Stimulated activated CD4-positive, alpha-beta T cell treated with anti-CD3 and anti-CD28 coated beads, Interleukin-2, amount 100 ng/mL, for 24 hours (primary cell): Measurements from ENCODE around the gene RALY.
"Not testable (repeated sequence)": the region's sequence is repeated elsewhere in the genome, so short reads cannot be mapped to it uniquely, and the experiment has no call there.

Experiments
- DNase-seq, 2 donors: peaks; one replicate each; pipeline ENCODE4 v3.0.0-alpha.2; 2020

The RALY gene

DNA sequence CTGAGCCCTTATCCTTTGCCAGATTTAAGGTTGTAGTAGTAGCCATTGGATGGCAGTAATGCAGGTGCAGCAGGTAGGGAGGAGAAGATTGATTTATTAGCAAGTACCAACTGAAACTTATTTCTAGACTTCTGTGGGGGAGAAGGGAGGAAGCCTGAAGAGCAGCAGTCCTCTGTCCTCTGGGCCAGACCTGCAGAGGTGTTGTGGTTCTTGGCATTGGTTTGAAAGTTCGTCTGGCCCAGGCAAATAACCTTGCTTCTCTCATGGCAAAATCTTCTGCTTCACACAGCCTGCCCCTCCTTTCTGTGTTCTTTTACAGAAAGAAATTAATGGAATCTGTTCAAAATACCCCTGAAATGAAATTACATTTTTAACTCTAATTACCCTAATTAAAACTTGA lies 24.5 kb downstream of the RALY start:
- no peak for DNase-seq

DNA sequence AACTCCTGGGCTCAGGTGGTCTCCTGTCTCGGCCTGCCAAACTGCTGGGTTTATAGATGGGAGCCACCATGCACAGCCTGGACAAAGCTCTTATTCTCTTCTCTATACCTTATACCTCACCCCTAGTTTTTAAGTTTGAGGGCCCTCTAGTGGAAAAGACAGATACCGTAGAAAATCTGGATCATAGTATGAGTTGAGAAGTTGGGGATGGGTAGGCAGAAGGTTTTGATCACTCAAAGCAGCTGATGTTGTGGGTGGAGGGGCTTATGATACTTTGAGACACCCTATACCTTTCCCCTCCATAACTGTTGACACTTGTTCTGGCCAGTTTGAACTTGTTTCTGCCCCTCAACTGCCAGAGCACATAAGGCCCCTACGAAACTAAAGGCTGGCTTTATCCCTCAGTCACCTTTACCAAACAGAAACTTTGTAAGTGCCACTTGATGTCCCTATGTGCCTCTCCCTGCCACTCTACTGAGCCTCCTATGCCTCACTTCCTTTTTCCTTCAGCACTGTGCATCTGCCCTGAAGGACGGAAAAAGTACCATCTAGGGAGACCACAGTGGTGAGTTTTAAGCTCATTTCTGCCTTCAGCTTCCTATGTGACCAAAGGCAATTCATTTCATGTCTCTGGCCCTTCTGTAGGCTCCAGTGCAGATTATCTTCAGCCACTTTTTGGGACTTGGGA lies 28.6 kb downstream of the RALY start:
- no peak for DNase-seq

GRCh38 chr20:34022839-34023234 lies 29.1 kb downstream of the RALY start:
- DNase-seq: no peak

- DNase-seq: no peak
Measured at GRCh38 chr20:34023937-34024722, 30.4 kb downstream of the RALY start.

DNA sequence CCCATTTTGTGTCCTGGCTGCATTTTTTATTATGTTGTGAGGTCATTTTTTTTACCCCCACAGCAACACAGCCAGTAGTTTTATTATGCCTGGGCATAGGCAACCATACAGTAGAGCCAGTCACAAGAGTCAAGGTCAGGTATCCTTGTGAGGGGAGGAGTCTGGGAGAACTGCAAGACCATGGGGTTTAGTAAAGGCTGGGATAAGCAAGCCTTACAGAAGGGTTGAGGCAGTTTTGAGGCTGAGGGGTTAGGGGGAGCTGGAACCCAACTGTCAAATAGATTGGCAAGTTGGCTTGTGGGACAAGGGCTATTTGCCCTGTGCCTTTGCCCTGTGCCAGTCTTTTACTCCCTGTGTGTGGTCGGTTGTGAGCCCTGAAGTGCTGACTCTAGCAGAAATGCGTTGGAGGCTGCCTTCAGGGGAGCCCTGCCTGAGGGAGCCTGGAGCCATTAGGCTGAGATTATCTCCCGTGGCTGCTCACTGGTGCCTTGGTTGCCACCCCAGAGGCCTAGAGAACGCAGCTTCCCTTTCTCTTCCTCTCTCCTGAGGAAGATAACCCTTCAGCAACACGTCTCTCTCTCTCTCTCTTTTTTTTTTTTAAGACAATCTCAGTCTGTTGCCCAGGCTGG lies 31.1 kb downstream of the RALY start:
- no peak for DNase-seq

GRCh38 chr20:34028013-34028412 lies 34.3 kb downstream of the RALY start:
- DNase-seq: not testable (repeated sequence)

- no peak for DNase-seq
Measured at GRCh38 chr20:34029415-34029814, 35.7 kb downstream of the RALY start.

GRCh38 chr20:34030456-34030855 lies 36.7 kb downstream of the RALY start:
- DNase-seq: no peak

DNA sequence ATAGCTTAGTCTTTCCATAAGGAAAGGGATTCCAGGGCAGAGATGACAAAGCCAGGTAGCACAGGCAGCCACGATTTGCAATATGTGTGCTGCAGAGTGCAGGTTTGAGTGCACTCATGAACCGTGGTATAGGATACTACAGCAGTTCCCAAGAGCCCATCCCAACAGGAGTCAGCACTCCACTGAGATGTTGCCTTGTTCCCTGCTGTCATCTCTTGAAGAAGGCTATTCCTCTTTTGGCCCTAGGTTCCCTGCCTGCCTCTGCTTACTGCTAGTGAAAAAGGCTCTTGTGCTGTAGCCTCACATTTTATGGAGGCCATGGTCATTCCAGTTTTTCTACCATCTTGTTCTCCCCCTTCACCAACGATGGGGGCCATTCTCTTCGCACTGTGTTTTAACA lies 40.2 kb downstream of the RALY start:
- DNase-seq: no peak

DNA sequence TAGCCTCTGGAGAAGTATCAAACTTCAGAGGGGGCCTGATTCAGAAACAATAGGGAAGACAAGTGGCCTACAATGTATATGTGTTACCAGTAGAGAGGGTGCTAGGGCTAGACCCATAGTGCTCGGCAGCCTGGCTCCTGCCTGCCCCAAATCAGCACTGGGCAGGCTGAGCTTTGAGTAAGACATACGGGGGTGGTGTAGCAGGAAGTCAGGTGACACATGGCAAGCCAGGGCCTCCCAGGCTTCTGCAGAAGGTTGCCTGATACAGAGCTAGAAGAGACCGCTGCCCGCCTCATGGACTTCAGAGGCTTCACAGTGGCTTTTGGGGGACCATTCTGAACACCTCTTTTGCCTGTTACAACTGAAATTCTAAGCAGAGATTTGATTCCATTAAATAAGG lies 43.4 kb downstream of the RALY start:
- peak; percentile 51 to 58 for DNase-seq

- DNase-seq: no peak
Measured at GRCh38 chr20:34037767-34038166, 44.1 kb downstream of the RALY start.

DNA sequence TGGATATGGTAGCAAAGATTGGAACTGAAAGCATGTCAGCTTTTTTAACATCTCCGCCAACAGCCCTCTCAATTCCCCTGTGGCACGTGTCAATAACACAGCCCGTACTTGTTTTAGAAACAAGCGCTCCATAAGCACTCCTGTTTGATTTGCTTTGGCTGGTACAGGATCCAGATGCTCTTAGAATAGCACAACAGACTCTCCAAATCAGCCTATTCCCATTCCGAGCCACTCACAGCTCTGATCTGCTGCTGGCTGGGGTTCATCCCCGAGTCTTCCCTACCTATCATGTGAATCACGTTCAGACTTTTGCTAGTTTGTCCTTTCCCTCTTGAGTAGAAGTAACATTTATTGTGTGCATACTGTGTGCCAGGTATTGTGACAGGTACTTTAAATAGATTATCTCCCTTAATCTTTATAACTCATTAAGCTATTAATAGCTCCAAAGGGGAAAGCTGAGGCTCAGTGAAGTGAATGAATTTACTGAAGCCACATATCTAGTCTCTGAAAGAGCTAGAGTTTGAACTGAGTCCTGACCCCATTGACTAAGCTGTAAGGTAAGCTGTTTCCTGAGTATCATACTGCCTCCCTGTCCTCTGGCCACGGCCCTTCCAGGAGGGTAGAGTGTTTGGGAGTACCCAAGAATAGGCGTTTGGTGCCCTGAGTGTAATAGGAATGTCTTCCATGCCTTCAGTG lies 46.7 kb downstream of the RALY start:
- no peak for DNase-seq

DNA sequence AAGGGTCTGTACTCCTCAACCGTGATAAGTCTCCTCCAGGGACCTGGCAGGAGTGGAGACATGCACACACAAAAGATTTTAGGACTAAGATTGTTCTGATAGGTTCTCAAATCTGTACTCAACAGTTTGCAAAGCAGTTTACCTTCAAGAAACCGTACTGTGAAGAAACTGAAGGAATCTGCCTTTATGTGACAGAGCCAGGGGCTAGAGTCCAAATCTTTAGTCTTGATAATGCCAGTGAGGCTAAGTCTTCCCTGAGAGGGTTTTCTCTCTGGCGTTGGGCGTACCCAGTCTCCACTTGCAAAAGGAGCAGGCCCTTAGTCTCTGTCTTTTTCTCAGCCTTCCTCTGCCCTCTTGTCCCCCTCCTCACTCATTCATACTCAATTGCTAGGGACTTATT lies 47.5 kb downstream of the RALY start:
- DNase-seq: no peak

GRCh38 chr20:34042262-34042661 lies 48.6 kb downstream of the RALY start:
- no peak for DNase-seq

GRCh38 chr20:34043025-34043424 lies 49.3 kb downstream of the RALY start:
- DNase-seq: no peak

- no peak for DNase-seq
Measured at GRCh38 chr20:34045294-34045693, 51.6 kb downstream of the RALY start.

DNA sequence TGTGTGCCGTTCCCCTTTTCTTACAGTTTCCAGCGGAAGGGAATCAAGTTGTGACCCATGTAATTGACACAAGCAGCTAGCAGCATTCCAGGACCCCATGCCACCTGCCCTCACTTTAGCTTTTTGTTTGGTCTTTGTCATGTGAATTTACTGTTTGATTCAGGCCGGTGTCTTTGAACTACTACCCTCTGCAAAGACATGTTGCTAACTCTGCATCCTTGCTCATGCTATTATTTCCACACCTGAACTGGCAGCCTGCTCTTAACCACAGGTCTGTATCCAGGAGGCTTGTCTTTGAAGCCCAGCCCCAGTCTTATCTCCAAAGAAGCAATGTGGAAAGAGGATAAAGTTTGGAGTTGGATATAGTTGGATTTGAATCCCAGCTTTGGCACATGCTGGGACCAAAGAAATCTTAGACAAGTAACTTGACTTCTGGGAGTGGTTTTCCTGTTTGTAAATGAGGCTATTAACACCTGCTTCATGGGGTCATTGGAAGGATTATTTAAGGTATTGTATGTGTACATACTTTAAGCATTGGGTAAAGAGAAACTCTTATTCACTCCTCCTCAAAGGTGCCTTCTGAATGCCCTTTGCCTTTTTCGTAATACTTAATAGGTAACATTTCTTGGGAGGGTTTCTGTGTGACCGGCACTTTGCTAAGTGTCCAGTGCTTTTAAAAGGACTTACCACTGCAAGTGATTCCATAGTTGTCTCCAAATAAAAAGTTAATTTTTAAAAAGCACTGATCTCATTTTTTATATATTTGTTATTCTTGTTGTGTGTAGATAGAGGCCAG lies 52.4 kb downstream of the RALY start:
- no peak for DNase-seq

GRCh38 chr20:34047010-34047687 lies 53.4 kb downstream of the RALY start:
- no peak for DNase-seq

GRCh38 chr20:34047917-34048316 lies 54.2 kb downstream of the RALY start:
- no peak for DNase-seq

- DNase-seq: no peak
Measured at GRCh38 chr20:34049389-34049788, 55.7 kb downstream of the RALY start.

DNA sequence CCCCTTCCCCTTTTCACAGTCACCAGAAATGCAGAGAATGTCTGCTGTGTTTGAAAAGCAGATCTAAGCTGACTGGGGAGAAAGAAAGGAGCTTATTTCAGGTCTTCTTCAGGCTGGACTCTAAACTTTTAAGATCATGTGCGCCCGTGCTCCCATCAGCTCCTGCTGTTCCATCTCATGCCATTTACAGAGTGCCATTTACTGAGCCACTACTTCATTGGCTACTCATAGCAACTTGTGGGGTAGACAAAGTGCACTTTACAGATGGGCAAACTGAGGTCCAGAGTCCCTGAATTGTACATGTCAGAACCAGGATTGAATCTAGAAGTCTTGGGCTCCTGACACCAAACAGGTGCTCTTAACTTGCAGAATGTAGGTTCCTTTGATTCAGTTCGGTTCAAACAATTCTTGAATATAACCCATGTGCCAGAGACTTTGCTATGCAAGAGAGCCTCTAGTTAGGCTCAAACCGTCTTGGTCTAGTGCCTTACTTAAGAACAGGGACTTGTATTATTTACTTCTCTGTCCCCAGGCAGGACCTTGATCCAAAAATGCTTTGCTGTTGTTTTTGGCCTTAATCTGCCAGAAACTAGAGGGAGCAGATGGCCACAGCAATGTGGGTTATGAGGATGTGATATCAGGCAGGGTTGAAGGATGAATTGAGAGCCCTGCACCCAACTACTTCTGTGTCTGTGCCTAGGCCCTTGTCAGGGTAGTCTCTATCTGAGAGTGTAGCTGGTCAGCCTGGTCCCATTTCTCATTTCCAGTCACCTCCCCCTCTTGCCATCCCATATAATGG lies 56.4 kb downstream of the RALY start:
- DNase-seq: no peak
